ENCODE measurements around the gene MAGEB5. TPM values are rescaled to one million over a fixed set of nuclear protein-coding genes. Genes with fewer than 3 reads are reported as not detected.

Gene MAGEB5
- total and polyA plus RNA-seq, 2 of the 13 experiments (the other 11 are each of a cell fraction or from before 2014, with no cell fraction given) = not detected

- TF ChIP-seq BCL3 (CRISPR knock-in tag; IDR thresholded peaks at IDR 0.05) = no peak
Observed at GRCh38 chrX:26192204-26192603, 23.8 kb upstream of the MAGEB5 start, which contains the start of gene MAGEB6 (continued).

GRCh38 chrX:26203561-26203960 lies 12.4 kb upstream of the MAGEB5 start:
- ChIA-PET POLR2A (no interaction called here), CTCF (ENCODE audit: low intra/inter-chr PET ratio, low total read pairs) (no interaction called here)
- no peak for ATAC-seq
- intact Hi-C loops (cut with micrococcal nuclease; ENCODE audit: unreplicated experiment) = no loop called here
- Histone ChIP-seq H3K4me1 (ENCODE audit: insufficient read depth, low read length) (no peaks in the 10 kb centered on the region), H3K27ac (ENCODE audit: extremely low read length, insufficient read depth, low read length) (no peak overlapping the region), H3K4me3 (replicated peaks in 1 of 3; ENCODE audit: insufficient read depth in 1 of 3, low read depth in 2 of 3, low read length in 3 of 3) (no peak overlapping the region), H3K9ac (ENCODE audit: insufficient read depth, low read depth, low read length) (no peak overlapping the region), H4K20me1 (ENCODE audit: insufficient read depth, low read length) (no peaks in the 10 kb centered on the region), H3K4me2 (ENCODE audit: low read depth, low read length) (no peak overlapping the region), H3K36me3 (replicated peaks in 1 of 2; ENCODE audit: control insufficient read depth in 1 of 2, insufficient read depth in 2 of 2, low read length in 2 of 2) (no peaks in the 10 kb centered on the region), H3K9me3 (ENCODE audit: low read length) (peaks cover 7% of the 10 kb centered on the region; the same call in 1 of the 2 replicates), H2AFZ (ENCODE audit: low read length) (no peak overlapping the region), H3K27me3 (ENCODE audit: control insufficient read depth in 1 of 2, insufficient read depth in 2 of 2, low read length in 2 of 2) (no peaks in the 10 kb centered on the region), H3K79me2 (ENCODE audit: insufficient read depth, low read length) (no peaks in the 10 kb centered on the region)
- DNase-seq (ENCODE audit: low spot score) = no peak
- no TSS peak for BruUV-seq (replicated peaks)
- in situ Hi-C loops (cut with HindIII; ENCODE audit: extremely low pct_ligation_motif_present, low pct_unique_long_range_greater_than_20kb) = no loop called here
- no peak for FAIRE-seq
- TF ChIP-seq ZNF781 (CRISPR knock-in tag; IDR thresholded peaks at IDR 0.05; ENCODE audit: borderline replicate concordance, not compliant biosample characterization) (no peak), E2F5 (CRISPR knock-in tag; conservative IDR thresholded peaks at IDR 0.05) (no peak), FOXK1 (CRISPR knock-in tag; IDR thresholded peaks at IDR 0.05; ENCODE audit: borderline replicate concordance, low read depth) (no peak), KLF9 (CRISPR knock-in tag; IDR thresholded peaks at IDR 0.05; ENCODE audit: low read depth) (no peak), ZBTB39 (CRISPR knock-in tag; IDR thresholded peaks at IDR 0.05) (no peak), LCORL (IDR thresholded peaks at IDR 0.05) (no peak), LCORL (CRISPR knock-in tag; IDR thresholded peaks at IDR 0.05) (no peak), KLF12 (CRISPR knock-in tag; IDR thresholded peaks at IDR 0.05; ENCODE audit: borderline replicate concordance) (no peak), MTF1 (CRISPR knock-in tag; IDR thresholded peaks at IDR 0.05) (no peak), HOXA9 (CRISPR knock-in tag; IDR thresholded peaks at IDR 0.05; ENCODE audit: borderline replicate concordance) (no peak), HDAC2 (CRISPR knock-in tag; IDR thresholded peaks at IDR 0.05) (no peak), ZNF20 (CRISPR knock-in tag; IDR thresholded peaks at IDR 0.05) (no peak), FOXA3 (CRISPR knock-in tag; IDR thresholded peaks at IDR 0.05) (no peak), ZNF367 (CRISPR knock-in tag; IDR thresholded peaks at IDR 0.05; ENCODE audit: borderline replicate concordance) (no peak), SMAD3 (CRISPR knock-in tag; IDR thresholded peaks at IDR 0.05) (no peak), ZBTB37 (CRISPR knock-in tag; IDR thresholded peaks at IDR 0.05) (no peak), PLSCR1 (CRISPR knock-in tag; IDR thresholded peaks at IDR 0.05; ENCODE audit: borderline replicate concordance) (no peak), ZNF562 (CRISPR knock-in tag; IDR thresholded peaks at IDR 0.05; ENCODE audit: borderline replicate concordance) (no peak)
